Esophagus (tissue), 2 donors: ENCODE results near the gene TMEM108. TPM values are rescaled to one million over a fixed set of nuclear protein-coding genes. Genes with fewer than 3 reads are reported as not detected.

Source experiments
- H3K27ac ChIP-seq, 2 donors: one replicate each; pipeline ENCODE4 v1.5.1; 2013; ENCODE audit warnings: low read depth in 2 of 2, mild to moderate bottlenecking in 2 of 2, inconsistent platforms in 1 of 2, low read length in 1 of 2, moderate library complexity in 1 of 2
- H3K27me3 ChIP-seq, 2 donors: one replicate each; pipeline ENCODE4 v1.6.1; 2013; ENCODE audit warnings: low read length in 2 of 2, control low read depth in 1 of 2, mild to moderate bottlenecking in 1 of 2; ENCODE audit not compliant: insufficient read depth in 2 of 2, control insufficient read depth in 1 of 2
- H3K36me3 ChIP-seq, 2 donors: one replicate each; pipeline ENCODE4 v1.6.1; 2013; ENCODE audit warnings: low read length in 1 of 2; ENCODE audit not compliant: control insufficient read depth in 2 of 2, insufficient read depth in 2 of 2
- H3K4me1 ChIP-seq, 2 donors: one replicate each; pipeline ENCODE4 v1.6.1; 2013; ENCODE audit warnings: low read length in 1 of 2; ENCODE audit not compliant: control insufficient read depth in 2 of 2, insufficient read depth in 2 of 2
- H3K4me3 ChIP-seq, 2 donors: one replicate each; pipeline ENCODE4 v1.5.1; 2013; ENCODE audit warnings: low read length in 2 of 2, mild to moderate bottlenecking in 2 of 2, low read depth in 1 of 2, moderate library complexity in 1 of 2
- H3K9me3 ChIP-seq, 2 donors: one replicate each; pipeline ENCODE4 v1.6.1; 2013; ENCODE audit warnings: mild to moderate bottlenecking in 2 of 2, low read depth in 1 of 2, low read length in 1 of 2, moderate library complexity in 1 of 2; ENCODE audit not compliant: control insufficient read depth in 2 of 2, insufficient read depth in 1 of 2
- WGBS, 2 donors: extraction: QIAGEN DNeasy Blood & Tissue Kit; methylation state at CpG; one replicate each; pipeline ENCODE4 v1.1.7; 2013; 5-methylcytosine and 5-hydroxymethylcytosine counted together
- polyA plus RNA-seq, 2 donors: library from polyadenylated mRNA; stranded (reverse); fragments of 200-250 nt; gene quantifications; one replicate each; pipeline ENCODE4 v1.2.3, GENCODE V29; 2013
- donor health status: healthy with polysubstance abuse.
- donor health status: Bipolar disorder and iron deficiency.

The TMEM108 gene
- polyA plus RNA-seq, 2 donors = 0.41 to 2.7 TPM

DNA sequence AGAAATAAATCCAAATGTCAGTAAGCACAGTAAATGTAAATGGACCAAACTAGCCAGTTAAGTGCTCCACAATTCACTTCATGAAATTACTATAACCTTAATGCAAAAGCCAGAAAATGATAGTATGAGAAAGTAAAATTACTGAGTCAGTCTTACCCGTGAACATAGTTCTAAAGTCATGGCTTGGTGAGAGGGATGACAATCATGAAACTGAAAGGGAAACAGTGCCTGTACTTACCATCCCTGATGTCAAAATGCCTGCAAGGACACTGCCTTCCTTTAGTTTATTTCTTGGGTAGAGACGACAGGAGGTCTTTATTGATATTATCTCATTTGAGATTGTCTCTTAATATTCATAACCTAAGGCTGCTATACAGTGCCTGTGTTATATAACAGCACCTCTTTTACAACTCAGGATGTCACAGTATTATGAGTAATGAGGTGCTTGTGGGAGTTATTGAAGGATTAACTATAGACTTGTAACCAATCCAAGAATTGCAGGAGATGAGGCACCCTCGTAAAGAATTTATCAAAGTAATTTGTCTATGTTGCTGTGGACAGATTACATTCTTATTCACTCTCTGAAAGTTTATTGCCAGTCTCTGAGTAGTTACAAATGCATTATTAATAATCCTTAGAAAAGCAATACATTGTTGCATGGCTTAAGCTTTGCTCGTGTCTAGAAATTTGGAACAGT is 218.7 kb downstream of the TMEM108 start:
- H3K4me3 ChIP-seq = no peak overlapping the region
- H3K9me3 ChIP-seq = no peaks in the 10 kb centered on the region
- no peaks in the 10 kb centered on the region for H3K36me3 ChIP-seq
- H3K27me3 ChIP-seq = no peaks in the 10 kb centered on the region
- no peak overlapping the region for H3K27ac ChIP-seq
- 27 to 32% methylated on average over 4 of the region's 4 CpGs for WGBS, 2 donors
- H3K4me1 ChIP-seq = no peaks in the 10 kb centered on the region

DNA sequence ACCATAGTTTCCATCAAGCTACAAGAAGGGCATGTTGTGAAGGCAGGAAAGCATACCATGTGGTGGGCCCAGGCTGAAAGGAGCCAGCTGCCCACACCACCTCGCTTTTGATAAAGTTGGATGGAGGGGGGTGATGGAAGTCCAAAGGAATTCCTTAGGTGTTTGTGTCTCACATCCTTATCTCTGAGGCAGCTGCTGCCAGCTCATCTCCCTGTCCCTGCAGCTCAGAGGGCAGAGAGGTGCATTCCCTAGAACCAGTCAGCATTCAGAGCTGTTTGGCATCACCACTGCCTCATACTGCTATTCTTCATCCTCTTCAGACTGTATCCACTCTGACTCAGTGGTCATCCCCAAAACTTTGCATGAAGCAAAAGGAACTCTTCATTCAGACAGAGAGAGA is 220.2 kb downstream of the TMEM108 start:
- no peaks in the 10 kb centered on the region for H3K27me3 ChIP-seq
- 64 to 83% methylated on average over 1 of the region's 1 CpG for WGBS, 2 donors
- no peaks in the 10 kb centered on the region for H3K4me1 ChIP-seq
- no peaks in the 10 kb centered on the region for H3K9me3 ChIP-seq
- H3K27ac ChIP-seq = no peak overlapping the region
- no peak overlapping the region for H3K4me3 ChIP-seq
- H3K36me3 ChIP-seq = no peaks in the 10 kb centered on the region

DNA sequence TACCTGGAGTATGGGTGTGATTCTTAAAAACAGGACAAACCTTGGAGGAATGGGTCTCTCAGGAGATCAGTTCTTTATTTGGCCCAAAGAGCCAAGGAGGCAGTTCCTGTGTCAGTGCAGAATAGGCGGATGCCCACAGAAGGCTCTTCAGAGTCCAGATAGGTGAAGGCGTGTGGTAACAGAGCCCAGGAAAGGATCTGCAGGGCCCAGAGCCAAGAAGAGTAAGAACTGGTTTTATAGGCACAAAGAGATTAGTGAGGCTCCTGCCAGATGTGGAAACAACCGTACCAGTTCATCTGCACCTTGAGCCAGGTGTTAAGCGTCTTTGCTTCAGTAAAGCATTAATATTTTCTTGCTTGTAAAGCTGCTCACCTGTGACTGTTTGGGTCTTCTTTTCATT is 221.6 kb downstream of the TMEM108 start:
- Histone ChIP-seq H3K27ac (no peak overlapping the region), H3K9me3 (no peaks in the 10 kb centered on the region), H3K36me3 (no peaks in the 10 kb centered on the region), H3K4me1 (no peaks in the 10 kb centered on the region), H3K4me3 (no peak overlapping the region), H3K27me3 (no peaks in the 10 kb centered on the region)
- 56 to 72% methylated on average over 4 of the region's 4 CpGs for WGBS, 2 donors

DNA sequence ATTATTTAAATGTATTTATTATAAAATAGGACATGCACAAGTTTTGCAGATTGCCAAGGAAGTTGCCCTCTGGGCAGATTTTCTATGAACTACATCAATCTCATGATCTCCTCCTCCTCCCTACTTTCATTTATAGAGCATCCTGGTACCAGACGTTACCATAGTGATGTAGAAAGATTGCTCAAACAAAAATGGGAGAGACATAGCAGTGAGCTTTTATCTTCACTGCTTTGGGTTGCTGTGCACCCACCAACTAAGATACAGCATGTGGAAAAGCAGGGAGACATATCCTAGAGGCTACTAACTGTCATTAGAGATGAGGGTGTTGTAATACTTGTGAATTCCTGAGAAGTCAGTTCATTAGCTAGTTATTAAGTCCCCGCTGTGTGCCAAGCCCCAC is 224.1 kb downstream of the TMEM108 start:
- Histone ChIP-seq H3K36me3 (no peaks in the 10 kb centered on the region), H3K4me3 (no peak overlapping the region), H3K9me3 (no peaks in the 10 kb centered on the region), H3K27me3 (no peaks in the 10 kb centered on the region), H3K4me1 (no peaks in the 10 kb centered on the region), H3K27ac (no peak overlapping the region)
- 79 to 87% methylated on average over 2 of the region's 2 CpGs for WGBS, 2 donors

DNA sequence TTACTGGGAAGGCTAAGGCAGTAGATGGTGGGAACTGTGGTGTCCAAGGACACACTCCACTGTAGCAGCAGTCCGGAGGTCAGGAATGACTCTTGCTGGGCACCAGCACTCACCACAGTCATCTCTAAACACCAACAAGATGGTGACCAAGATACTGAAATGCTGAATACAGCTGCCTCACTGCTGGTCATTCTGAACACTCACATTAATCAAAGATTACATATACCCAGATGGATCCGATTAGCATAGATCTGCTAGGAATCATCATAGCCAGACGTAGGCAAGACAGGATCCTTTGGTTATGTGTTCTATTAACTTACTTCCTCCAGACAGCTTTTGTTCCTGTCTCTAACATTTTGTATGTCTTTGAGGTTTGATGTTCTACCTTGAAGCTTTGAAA is 226.7 kb downstream of the TMEM108 start:
- WGBS, 2 donors = 85 to 86% methylated on average over 3 of the region's 3 CpGs
- Histone ChIP-seq H3K27me3 (peaks cover 0 to 3% of the 10 kb centered on the region in 2 donors), H3K4me1 (no peaks in the 10 kb centered on the region), H3K4me3 (no peak overlapping the region), H3K27ac (no peak overlapping the region), H3K36me3 (no peaks in the 10 kb centered on the region), H3K9me3 (no peaks in the 10 kb centered on the region)

DNA sequence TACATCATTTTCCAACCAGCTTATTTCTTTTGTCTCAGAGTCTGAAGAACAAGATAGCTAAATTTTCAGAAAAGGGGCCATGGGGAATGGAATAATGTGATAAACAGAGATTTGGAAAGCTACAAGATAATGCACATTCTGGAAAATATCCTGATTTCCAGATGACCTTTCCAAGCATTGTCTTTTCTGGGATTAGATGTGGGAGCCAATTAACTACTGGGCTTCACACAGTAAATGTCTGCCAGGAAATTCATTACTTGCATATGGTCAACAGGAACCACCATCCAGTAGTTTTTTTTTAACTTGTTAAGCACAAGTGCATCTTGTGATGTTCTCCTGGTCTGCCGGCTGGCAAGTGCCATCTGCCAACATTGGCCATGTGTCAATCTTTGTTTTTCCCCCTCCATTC is 230.5 kb downstream of the TMEM108 start:
- H3K4me1 ChIP-seq = no peaks in the 10 kb centered on the region
- H3K9me3 ChIP-seq = no peaks in the 10 kb centered on the region
- 44 to 71% methylated on average over 1 of the region's 1 CpG for WGBS, 2 donors
- no peak overlapping the region for H3K27ac ChIP-seq
- H3K27me3 ChIP-seq = peaks cover 0 to 3% of the 10 kb centered on the region in 2 donors
- no peaks in the 10 kb centered on the region for H3K36me3 ChIP-seq
- no peak overlapping the region for H3K4me3 ChIP-seq

DNA sequence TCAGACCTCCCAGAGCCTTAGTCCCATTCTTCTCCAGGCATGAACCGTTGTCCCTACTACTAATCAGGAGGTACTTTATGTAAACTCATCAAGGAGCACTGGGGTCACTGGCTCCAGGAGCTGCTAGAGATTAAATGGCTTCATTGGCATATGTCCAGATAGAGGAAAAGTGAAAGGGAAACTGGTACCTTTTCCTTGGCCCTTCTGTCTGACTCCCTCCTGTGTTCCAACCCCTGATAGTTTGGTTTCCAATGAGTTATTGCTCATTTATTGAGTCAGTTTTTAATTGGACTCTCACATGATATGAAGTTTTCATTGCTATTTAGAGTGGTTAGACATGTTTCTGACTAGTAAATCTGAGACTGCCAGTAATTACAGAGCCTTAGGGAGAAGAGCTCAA is 231.2 kb downstream of the TMEM108 start:
- no peaks in the 10 kb centered on the region for H3K9me3 ChIP-seq
- H3K36me3 ChIP-seq = no peaks in the 10 kb centered on the region
- peaks cover 0 to 3% of the 10 kb centered on the region in 2 donors for H3K27me3 ChIP-seq
- H3K27ac ChIP-seq = no peak overlapping the region
- no peak overlapping the region for H3K4me3 ChIP-seq
- WGBS, 2 donors = 43 to 56% methylated on average over 1 of the region's 1 CpG
- H3K4me1 ChIP-seq = no peaks in the 10 kb centered on the region

DNA sequence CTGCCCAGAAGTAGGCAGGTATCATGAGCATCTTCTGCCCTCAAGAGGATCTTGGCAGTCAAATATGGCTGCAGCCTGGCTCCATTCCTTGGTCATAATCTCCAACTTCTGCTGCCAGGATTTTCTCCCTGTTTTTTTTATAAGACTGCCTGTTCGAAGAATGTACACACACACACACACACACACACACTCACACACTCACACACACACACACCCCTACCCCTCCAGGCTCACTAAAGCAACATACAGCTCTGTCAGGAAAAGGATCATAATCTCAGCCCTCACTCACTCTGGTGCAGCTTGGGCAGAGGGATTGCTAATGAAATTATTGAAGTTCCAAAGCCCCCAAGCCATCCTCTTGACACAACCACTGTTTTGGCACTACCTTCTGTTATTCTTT is 232.4 kb downstream of the TMEM108 start:
- WGBS, 2 donors = 23 to 54% methylated on average over 1 of the region's 1 CpG
- Histone ChIP-seq H3K27ac (no peak overlapping the region), H3K36me3 (no peaks in the 10 kb centered on the region), H3K4me3 (no peak overlapping the region), H3K4me1 (no peaks in the 10 kb centered on the region), H3K27me3 (peaks cover 0 to 3% of the 10 kb centered on the region in 2 donors), H3K9me3 (no peaks in the 10 kb centered on the region)

DNA sequence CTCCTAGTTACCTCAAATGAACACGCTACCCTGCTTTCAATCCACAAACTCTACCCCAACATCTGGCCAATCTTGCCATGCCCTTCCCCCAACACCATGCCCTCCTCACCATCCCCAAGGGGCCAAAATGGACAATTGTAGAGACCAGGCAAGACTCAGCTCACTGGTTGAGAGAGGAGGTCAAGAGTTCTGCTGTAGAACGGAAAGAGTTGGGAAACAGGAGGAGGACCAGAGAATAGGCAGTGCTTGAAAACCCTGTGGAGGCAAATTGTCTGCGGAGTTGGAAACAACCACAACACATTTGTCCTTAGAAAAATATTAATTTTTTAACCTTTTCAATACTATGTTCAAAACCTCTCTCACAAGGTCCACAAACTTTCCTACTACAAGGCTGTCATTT is 232.9 kb downstream of the TMEM108 start:
- Histone ChIP-seq H3K4me1 (no peaks in the 10 kb centered on the region), H3K36me3 (no peaks in the 10 kb centered on the region), H3K27ac (no peak overlapping the region), H3K9me3 (no peaks in the 10 kb centered on the region), H3K27me3 (peaks cover 0 to 3% of the 10 kb centered on the region in 2 donors), H3K4me3 (no peak overlapping the region)
- WGBS, 2 donors = 82 to 84% methylated on average over 3 of the region's 3 CpGs

DNA sequence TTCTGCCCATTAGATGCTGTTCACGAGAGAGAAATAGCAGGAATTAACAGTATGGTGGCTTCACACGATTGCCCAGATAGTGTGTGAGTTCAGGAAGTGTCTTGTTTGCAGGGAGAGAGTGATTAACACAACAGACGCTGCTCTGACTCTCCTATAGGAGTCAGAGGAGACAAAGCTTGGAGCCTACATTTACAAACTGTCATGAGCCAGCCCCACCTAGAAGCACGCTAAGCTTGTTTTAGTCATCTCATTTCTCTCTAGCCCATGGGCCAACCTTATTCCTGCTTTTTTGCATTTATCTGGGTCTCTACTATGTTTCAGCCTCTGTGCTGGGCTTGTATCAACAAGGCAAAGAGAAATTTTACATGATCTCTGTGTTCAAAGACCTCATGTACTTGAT is 233.3 kb downstream of the TMEM108 start:
- Histone ChIP-seq H3K4me1 (no peaks in the 10 kb centered on the region), H3K4me3 (no peak overlapping the region), H3K27ac (no peak overlapping the region), H3K9me3 (no peaks in the 10 kb centered on the region), H3K36me3 (no peaks in the 10 kb centered on the region), H3K27me3 (peaks cover 0 to 3% of the 10 kb centered on the region in 2 donors)
- 52 to 57% methylated on average over 4 of the region's 4 CpGs for WGBS, 2 donors
